ENCODE measurements around the gene C10orf71.

The C10orf71 gene

GRCh38 chr10:49297818-49298670 is 926 bp upstream of the C10orf71 start:
- DNase-seq (ENCODE audit: low read depth): no peak
- H3K4me3 ChIP-seq (ENCODE audit: low read depth, low read length): no peak overlapping the region
- TF ChIP-seq, protein P1, sequence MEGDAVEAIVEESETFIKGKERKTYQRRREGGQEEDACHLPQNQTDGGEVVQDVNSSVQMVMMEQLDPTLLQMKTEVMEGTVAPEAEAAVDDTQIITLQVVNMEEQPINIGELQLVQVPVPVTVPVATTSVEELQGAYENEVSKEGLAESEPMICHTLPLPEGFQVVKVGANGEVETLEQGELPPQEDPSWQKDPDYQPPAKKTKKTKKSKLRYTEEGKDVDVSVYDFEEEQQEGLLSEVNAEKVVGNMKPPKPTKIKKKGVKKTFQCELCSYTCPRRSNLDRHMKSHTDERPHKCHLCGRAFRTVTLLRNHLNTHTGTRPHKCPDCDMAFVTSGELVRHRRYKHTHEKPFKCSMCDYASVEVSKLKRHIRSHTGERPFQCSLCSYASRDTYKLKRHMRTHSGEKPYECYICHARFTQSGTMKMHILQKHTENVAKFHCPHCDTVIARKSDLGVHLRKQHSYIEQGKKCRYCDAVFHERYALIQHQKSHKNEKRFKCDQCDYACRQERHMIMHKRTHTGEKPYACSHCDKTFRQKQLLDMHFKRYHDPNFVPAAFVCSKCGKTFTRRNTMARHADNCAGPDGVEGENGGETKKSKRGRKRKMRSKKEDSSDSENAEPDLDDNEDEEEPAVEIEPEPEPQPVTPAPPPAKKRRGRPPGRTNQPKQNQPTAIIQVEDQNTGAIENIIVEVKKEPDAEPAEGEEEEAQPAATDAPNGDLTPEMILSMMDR (IDR thresholded peaks at IDR 0.05; ENCODE audit: low read depth, low read length, missing control alignments): no peak

DNA sequence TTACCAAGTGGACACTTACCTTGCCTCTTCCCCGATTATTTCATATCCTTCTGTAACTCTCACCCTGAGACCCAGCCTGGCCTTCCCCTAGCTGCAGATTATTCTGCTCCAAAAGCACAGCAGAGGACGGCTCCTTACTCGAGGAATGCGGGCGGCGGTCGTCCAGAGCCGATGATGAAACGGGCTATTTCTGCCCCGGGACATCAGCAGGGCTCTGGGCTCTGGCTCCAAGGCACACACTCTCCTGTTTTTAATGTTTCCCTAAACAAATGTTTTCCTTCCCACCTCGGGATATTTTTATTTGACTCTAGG is 343 bp upstream of the C10orf71 start:
- no peak overlapping the region for H3K4me3 ChIP-seq (ENCODE audit: low read depth, low read length)
- TF ChIP-seq, protein P1 (IDR thresholded peaks at IDR 0.05; ENCODE audit: low read depth, low read length, missing control alignments): no peak
- DNase-seq (ENCODE audit: low read depth): no peak

DNA sequence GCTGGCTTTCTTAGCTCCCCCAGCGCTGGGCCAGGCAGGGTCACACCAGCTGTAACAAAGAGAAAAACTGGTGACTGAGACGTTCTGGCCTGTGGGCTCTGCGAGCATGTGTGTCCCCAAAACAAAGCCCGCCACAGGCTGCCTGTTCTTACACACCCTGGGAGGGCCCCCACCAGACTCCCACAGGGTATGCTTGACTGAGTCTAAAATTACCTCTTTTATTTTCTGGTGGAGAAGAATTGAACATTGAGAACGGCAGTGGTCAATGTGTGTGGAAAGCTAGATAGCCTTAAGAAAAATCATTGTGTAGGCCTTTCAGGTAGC is 808 bp downstream of the C10orf71 start:
- DNase-seq (ENCODE audit: low read depth): no peak
- TF ChIP-seq, protein P1 (IDR thresholded peaks at IDR 0.05; ENCODE audit: low read depth, low read length, missing control alignments): no peak
- H3K4me3 ChIP-seq (ENCODE audit: low read depth, low read length): no peak overlapping the region

GRCh38 chr10:49300140-49300974 is 1.4 kb downstream of the C10orf71 start:
- no peak for DNase-seq (ENCODE audit: low read depth)
- H3K4me3 ChIP-seq (ENCODE audit: low read depth, low read length): no peak overlapping the region
- TF ChIP-seq, protein P1 (IDR thresholded peaks at IDR 0.05; ENCODE audit: low read depth, low read length, missing control alignments): no peak

- H3K4me3 ChIP-seq (ENCODE audit: low read depth, low read length): no peak overlapping the region
- TF ChIP-seq, protein P1 (IDR thresholded peaks at IDR 0.05; ENCODE audit: low read depth, low read length, missing control alignments): no peak
- no peak for DNase-seq (ENCODE audit: low read depth)
Measured at GRCh38 chr10:49301302-49301701, 2.3 kb downstream of the C10orf71 start.

- no peak overlapping the region for H3K4me3 ChIP-seq (ENCODE audit: low read depth, low read length)
- TF ChIP-seq, protein P1 (IDR thresholded peaks at IDR 0.05; ENCODE audit: low read depth, low read length, missing control alignments): no peak
- no peak for DNase-seq (ENCODE audit: low read depth)
Measured at GRCh38 chr10:49302088-49302487, 3.1 kb downstream of the C10orf71 start.
